Cerebellar cortex (tissue), 1 donor: ENCODE results near the gene NEUROG2.
"Not testable (repeated sequence)": the region's sequence is repeated elsewhere in the genome, so short reads cannot be mapped to it uniquely, and the experiment has no call there.

Source experiments
- DNase-seq: peaks from one replicate; pipeline ENCODE4 v3.0.0-alpha.2; 2015; ENCODE audit warnings: low spot score

Gene NEUROG2

DNA sequence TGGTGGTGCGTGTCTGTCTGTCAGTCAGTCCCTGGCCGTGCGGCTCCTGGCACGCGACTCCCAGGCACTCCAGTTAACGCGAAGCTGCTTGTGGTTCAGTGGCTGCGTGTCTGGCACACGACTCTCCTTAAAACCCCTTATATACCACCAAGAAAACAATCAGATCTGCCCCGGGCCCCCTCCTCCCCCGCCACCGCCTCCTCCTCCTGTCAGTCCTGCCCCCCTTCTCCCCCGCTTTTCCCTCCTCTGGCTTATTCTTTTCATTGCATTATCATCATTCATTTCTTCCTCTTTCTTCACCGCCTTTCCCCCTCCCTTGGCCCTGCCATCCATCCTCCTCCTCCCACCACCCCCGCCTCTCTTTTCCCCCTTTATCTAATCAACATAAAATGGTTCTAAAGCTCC lies at the start of gene NEUROG2:
Gene NEUROG2 (minus strand): TSS at position 115 of the 405 bp plus-strand sequence. CDS start 705 bp downstream, outside the sequence.
- no peak for DNase-seq

GRCh38 chr4:112564706-112565270 lies 48.8 kb upstream of the NEUROG2 start:
- no peak for DNase-seq

DNA sequence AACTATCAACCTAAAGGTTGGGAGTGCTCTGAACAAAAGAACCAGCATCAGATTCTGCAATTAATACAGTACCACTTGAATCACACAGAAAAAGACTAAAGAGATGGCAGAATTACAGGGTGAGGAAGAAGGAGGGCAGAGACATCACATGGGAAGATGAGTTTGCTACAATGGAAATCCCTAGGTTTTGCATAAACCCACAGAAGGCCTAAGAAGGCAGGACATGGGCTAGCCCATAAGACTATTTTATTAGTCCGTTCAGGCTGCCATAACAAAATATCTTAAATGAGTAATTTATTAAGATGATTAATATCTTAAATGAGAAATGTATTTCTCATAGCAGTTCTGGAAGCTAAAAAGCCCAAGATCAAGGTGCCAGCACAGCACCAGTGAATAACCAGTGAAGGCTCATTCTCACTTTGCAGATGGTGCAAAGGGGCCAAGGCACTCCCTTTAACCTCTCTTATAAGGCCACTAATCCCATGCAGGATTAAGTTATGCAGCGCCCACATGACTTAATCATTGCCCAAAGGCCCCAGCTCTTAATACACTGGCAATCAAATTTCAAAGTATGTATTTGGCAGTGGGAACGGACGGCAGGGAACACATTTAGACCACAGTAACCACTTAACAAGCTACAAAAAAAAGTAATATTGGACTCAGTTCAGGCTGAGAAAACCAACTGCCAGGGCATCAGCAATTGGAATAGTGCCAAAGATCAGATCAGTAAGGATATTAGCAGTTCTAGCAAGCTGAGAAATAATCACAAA lies 47.6 kb upstream of the NEUROG2 start:
- no peak for DNase-seq

DNA sequence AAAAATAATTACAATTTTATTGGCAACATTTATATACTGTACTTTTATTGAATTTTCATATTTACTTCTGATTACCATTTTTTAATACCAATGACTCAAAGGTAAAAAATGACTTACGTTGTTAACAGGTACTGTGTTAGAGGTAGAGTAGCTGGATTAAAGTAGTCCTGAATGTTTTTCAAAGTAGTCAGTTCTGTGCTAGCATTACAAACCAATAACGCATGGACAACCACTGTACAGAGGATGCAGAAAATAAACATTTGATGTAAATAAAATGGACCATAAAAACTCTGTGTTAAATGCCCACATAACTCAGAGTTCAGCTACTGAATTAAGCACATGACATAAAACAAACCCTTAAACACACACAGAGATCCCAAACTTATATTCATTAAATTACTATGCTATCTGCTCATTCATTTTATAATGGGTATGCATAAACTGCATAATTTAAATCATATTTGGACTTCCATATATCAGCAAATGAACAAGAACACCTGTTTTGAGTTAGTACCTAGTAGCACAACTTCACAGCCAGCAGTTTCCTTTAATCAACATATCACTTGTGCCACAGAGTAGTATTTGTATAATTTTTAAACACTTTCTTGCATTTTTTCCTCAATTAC lies 46.4 kb upstream of the NEUROG2 start:
- no peak for DNase-seq

- no peak for DNase-seq
These were observed 44.1 kb upstream of the NEUROG2 start for GRCh38 chr4:112560084-112560483.

- no peak for DNase-seq
These were observed 43.1 kb upstream of the NEUROG2 start for GRCh38 chr4:112559053-112559452.

- no peak for DNase-seq
These were observed 41.9 kb upstream of the NEUROG2 start for GRCh38 chr4:112557676-112558411.

GRCh38 chr4:112554271-112554670 lies 38.3 kb upstream of the NEUROG2 start:
- DNase-seq = not testable (repeated sequence)

- DNase-seq = no peak
These were observed 36.7 kb upstream of the NEUROG2 start for GRCh38 chr4:112552668-112553067.

DNA sequence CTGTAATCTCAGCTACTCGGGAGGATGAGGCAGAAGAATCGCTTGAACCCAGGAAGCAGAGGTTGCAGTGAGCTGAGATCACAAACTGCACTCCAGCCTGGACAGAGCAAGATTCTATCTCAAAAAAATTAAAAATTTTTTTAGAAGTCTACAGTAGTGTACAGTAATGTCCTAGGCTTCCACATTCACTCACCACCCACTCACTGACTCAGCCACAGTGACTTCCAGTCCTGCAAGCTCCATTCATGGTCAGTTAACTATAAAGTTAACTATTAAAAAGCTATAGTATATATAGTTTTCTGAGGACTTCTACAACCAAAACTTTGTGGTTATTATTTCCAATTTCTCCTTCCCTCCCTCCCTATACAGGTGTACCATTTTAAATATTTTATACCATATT lies 34.7 kb upstream of the NEUROG2 start:
- no peak for DNase-seq

GRCh38 chr4:112546476-112546875 lies 30.5 kb upstream of the NEUROG2 start:
- DNase-seq = no peak

- no peak for DNase-seq
These were observed 29.4 kb upstream of the NEUROG2 start for GRCh38 chr4:112545346-112545745.

DNA sequence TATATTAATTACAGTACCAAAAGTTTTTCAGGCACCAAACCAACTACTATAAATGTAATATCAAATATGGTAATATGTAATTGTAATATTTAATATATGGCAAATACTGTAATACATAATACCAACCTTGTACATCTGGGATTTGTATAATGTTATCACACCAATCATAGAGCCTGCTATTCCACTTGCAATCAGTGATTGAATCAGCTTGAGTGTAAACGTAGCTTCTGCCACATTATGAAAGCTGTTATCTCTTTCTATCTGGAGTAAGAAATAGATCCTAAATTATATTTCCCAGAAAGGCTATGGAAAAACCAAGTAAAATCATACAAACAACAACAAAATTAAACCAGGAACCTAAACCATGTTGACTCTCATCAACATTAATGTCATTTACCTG lies 24.7 kb upstream of the NEUROG2 start:
- no peak for DNase-seq

- DNase-seq = no peak
These were observed 20.1 kb upstream of the NEUROG2 start for GRCh38 chr4:112536123-112536522.

DNA sequence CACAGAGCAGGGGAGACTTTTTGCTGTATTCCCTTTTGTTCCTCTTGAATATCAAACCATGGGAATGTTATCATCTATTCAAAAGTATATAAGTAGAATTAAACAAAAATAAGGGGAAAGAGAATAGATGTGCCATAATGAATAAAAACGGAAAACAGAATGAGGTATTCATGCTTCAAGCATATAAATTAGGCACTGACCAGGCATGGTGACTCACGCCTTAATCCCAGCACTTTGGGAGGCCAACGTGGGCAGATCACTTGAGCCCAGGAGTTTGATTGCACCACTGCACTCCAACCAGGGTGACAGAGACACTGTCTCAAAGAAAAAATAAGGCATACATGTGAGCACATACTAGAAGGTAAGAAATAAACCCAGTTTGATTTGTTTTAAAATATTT lies 16.3 kb upstream of the NEUROG2 start:
- no peak for DNase-seq

DNA sequence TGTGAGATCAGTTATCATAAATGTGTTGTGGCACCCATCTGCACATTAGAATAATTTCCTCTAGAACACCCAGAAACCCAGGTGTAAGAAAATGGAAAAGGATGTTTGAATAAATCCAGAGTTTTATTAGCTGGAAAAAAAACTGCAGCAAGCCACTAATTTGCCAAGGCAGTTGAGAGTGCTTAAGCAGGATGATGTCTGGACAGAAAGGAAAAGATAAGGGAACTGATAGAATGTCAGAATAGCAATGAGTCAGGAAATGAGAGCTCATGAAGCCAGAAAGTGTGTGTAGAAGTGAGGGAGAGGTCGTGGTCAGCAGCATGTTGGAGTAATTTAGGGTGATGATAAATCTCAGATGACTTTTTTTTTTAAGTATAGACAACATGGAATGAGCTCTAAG lies 15.2 kb upstream of the NEUROG2 start:
- DNase-seq = no peak

DNA sequence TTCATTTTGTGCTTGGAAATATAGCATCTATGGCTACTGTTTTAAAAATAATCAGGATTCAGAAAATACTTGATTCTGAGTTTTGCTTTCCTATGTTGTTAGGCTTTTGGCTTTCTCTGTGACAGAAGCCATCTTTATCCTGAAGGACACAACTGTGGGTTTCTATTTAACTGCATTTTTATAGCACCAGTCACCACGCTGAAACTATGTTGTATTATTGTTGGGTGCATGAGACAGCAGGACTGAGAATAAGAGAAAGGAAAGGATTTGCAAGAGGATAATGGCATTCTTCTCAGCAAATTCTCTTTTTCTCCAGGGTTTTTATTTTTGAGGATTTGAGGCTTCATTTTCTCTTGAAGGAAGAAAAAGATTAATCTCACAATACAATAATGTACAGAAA lies 10.1 kb upstream of the NEUROG2 start:
- no peak for DNase-seq

DNA sequence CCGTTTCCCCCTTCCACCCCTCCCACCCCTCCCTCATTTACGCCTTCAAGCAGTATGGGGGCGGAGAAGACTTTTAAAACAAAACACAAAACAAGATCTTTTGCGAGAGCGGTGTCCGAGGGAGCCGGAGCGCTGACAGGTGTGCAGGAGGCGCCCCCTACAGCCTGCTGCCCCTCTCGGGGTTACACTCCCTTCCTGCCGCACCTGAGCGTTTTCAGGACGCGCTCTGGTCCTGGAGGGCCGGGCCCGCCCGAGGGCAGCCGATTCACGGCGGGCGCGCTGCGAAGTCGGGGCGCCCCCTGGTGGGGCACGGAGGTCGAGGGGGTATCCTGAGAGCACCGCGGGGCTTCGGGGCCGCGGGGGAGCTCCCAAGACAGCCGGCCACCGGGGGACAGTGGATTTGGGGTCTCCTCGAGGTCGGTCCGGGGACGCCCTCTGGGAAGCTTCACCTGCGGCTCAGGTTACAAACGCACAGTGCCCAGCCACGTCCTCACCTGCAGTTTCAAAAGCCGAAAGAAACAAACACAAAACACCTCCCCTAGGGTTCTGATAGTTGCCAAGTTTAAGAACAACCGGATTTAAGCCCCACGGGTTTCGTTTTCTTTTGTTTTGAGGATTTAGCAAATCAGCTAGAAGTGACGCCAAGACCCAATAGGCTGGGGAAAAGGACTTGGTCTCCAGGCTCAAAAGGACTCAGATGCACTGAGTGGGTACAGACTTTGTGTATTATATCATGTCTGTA lies 8.0 kb upstream of the NEUROG2 start:
- DNase-seq = peak; percentile 50

GRCh38 chr4:112523008-112523721 lies 7.2 kb upstream of the NEUROG2 start:
- no peak for DNase-seq

- DNase-seq = not testable (repeated sequence)
These were observed 6.5 kb upstream of the NEUROG2 start for GRCh38 chr4:112522431-112522830.
